Neural cell (in vitro differentiated cells): ENCODE data around the gene HSF4. TPM values are rescaled to one million over a fixed set of nuclear protein-coding genes. Genes with fewer than 3 reads are reported as not detected.

Experiments
- H2AFZ ChIP-seq: fragments of 200-600, 300-800 bp; sonication (generic), shearing (Covaris generic); 2 replicates; pipeline ENCODE4 v1.6.0; 2014; ENCODE audit warnings: low read depth, mild to moderate bottlenecking, antibody characterized with exemption, low read length, moderate library complexity
- H3F3A ChIP-seq: fragments of 200-600 bp; shearing (Covaris generic); 2 replicates; pipeline ENCODE4 v1.6.1; 2016; ENCODE audit warnings: mild to moderate bottlenecking, moderate library complexity, mixed read lengths, antibody characterized with exemption, low read length; ENCODE audit not compliant: insufficient read depth, poor library complexity, severe bottlenecking
- H3K27ac ChIP-seq: fragments of 200-600, 300-800 bp; sonication (generic), shearing (Covaris generic); 2 replicates; pipeline ENCODE4 v1.5.1; 2014; ENCODE audit warnings: mild to moderate bottlenecking, low read length, moderate library complexity
- H3K27me3 ChIP-seq: fragments of 300-800, 200-600 bp; sonication (generic), shearing (Covaris generic); 2 replicates; pipeline ENCODE4 v1.6.0; 2014; ENCODE audit warnings: mild to moderate bottlenecking, low read depth, low read length, moderate library complexity; ENCODE audit not compliant: insufficient read depth
- H3K36me3 ChIP-seq: fragments of 300-800, 200-600 bp; sonication (generic), shearing (Covaris generic); 2 replicates; pipeline ENCODE4 v1.5.1; 2014; ENCODE audit warnings: mild to moderate bottlenecking, antibody characterized with exemption, low read length, moderate library complexity; ENCODE audit not compliant: insufficient read depth
- H3K4me2 ChIP-seq: fragments of 300-800, 200-600 bp; sonication (generic), shearing (Covaris generic); 2 replicates; pipeline ENCODE4 v1.6.0; 2014; ENCODE audit warnings: mild to moderate bottlenecking, low read length
- H3K4me3 ChIP-seq: fragments of 300-800, 200-600 bp; sonication (generic), shearing (Covaris generic); 2 replicates; pipeline ENCODE4 v1.5.1; 2014; ENCODE audit warnings: mild to moderate bottlenecking, low read length, moderate library complexity
- H3K79me2 ChIP-seq: fragments of 200-600 bp; shearing (Covaris generic); replicated peaks from 2 replicates; pipeline ENCODE4 v1.6.0; 2014; ENCODE audit warnings: mild to moderate bottlenecking, low read length, moderate library complexity; ENCODE audit not compliant: insufficient read depth
- H3K9ac ChIP-seq: fragments of 300-800, 200-600 bp; sonication (generic), shearing (Covaris generic); 2 replicates; pipeline ENCODE4 v1.6.1; 2016; ENCODE audit warnings: mild to moderate bottlenecking, low read length, mixed read lengths
- H3K9me2 ChIP-seq: fragments of 200-600 bp; shearing (Covaris generic); 2 replicates; pipeline ENCODE4 v1.6.1; 2016; ENCODE audit warnings: mild to moderate bottlenecking, low read length, mixed read lengths; ENCODE audit not compliant: insufficient read depth
- H3K9me3 ChIP-seq: fragments of 200-600, 300-800 bp; sonication (generic), shearing (Covaris generic); 2 replicates; pipeline ENCODE4 v1.6.1; 2016; ENCODE audit warnings: mild to moderate bottlenecking, mixed run types, low read length, moderate library complexity, mixed read lengths
- H4K20me1 ChIP-seq: fragments of 200-600 bp; shearing (Covaris generic); 2 replicates; pipeline ENCODE4 v1.6.1; 2016; ENCODE audit warnings: mild to moderate bottlenecking, mixed run types; ENCODE audit not compliant: insufficient read depth
- EP300 ChIP-seq: fragments of 450-650 bp; conservative IDR thresholded peaks from 2 replicates; pipeline ENCODE4 v1.6.1; 2014; ENCODE audit warnings: antibody characterized with exemption, mild to moderate bottlenecking, moderate library complexity; ENCODE audit not compliant: poor library complexity, severe bottlenecking
- EZH2 ChIP-seq: fragments of 200-600, 300-800 bp; shearing (Covaris generic), sonication (generic); IDR thresholded peaks from 2 replicates; pipeline ENCODE4 v1.6.1; 2014; ENCODE audit warnings: antibody characterized with exemption, low read length, borderline replicate concordance, mild to moderate bottlenecking; ENCODE audit not compliant: insufficient read depth, poor library complexity, severe bottlenecking
- MXI1 ChIP-seq: fragments of 450-650 bp; conservative IDR thresholded peaks from 2 replicates; pipeline ENCODE4 v1.6.1; 2014; ENCODE audit warnings: antibody characterized with exemption, mild to moderate bottlenecking; ENCODE audit not compliant: poor library complexity, severe bottlenecking
- POLR2AphosphoS5 ChIP-seq: IDR thresholded peaks from 2 replicates; pipeline ENCODE4 v1.6.1; 2012
- RAD21 ChIP-seq: fragments of 450-650 bp; conservative IDR thresholded peaks from 2 replicates; pipeline ENCODE4 v1.6.1; 2014; ENCODE audit warnings: antibody characterized with exemption, mild to moderate bottlenecking, moderate library complexity
- REST ChIP-seq: IDR thresholded peaks from 2 replicates; pipeline ENCODE4 v1.6.1; 2012; ENCODE audit warnings: borderline replicate concordance
- SMC3 ChIP-seq: fragments of 450-650 bp; conservative IDR thresholded peaks from 2 replicates; pipeline ENCODE4 v1.6.1; 2014; ENCODE audit warnings: antibody characterized with exemption, mild to moderate bottlenecking, moderate library complexity; ENCODE audit not compliant: poor library complexity
- TAF1 ChIP-seq: IDR thresholded peaks from 2 replicates; pipeline ENCODE4 v1.6.1; 2012; ENCODE audit warnings: low read depth
- polyA plus RNA-seq: library from polyadenylated mRNA; depleted of rRNA; stranded (reverse); fragments of >200 nt; gene quantifications from 2 replicates; pipeline ENCODE4 v1.2.3, GENCODE V29; 2014
- TF ChIP-seq, protein P1 (sequence below): fragments of 450-650 bp; IDR thresholded peaks from 2 replicates; pipeline ENCODE4 v1.5.1; 2014; ENCODE audit warnings: antibody characterized with exemption, mild to moderate bottlenecking, moderate library complexity; ENCODE audit not compliant: poor library complexity, severe bottlenecking

The HSF4 gene
- polyA plus RNA-seq, 1 donor from 2014 or later = 12.7 TPM

- Histone ChIP-seq H3K27ac (no peak overlapping the region), H3F3A (no peaks in the 10 kb centered on the region), H3K4me3 (no peak overlapping the region), H4K20me1 (no peaks in the 10 kb centered on the region), H3K9me2 (no peaks in the 10 kb centered on the region), H3K4me2 (no peak overlapping the region), H3K9me3 (no peaks in the 10 kb centered on the region), H3K9ac (no peak overlapping the region), H2AFZ (no peak overlapping the region), H3K79me2 (peaks cover 16% of the 10 kb centered on the region), H3K36me3 (no peaks in the 10 kb centered on the region), H3K27me3 (no peaks in the 10 kb centered on the region)
- TF ChIP-seq EP300 = no peak
- no peak for TF ChIP-seq EZH2
- TF ChIP-seq SMC3 = no peak
- TF ChIP-seq REST = no peak
- no peak for TF ChIP-seq RAD21
- TF ChIP-seq, protein P1, sequence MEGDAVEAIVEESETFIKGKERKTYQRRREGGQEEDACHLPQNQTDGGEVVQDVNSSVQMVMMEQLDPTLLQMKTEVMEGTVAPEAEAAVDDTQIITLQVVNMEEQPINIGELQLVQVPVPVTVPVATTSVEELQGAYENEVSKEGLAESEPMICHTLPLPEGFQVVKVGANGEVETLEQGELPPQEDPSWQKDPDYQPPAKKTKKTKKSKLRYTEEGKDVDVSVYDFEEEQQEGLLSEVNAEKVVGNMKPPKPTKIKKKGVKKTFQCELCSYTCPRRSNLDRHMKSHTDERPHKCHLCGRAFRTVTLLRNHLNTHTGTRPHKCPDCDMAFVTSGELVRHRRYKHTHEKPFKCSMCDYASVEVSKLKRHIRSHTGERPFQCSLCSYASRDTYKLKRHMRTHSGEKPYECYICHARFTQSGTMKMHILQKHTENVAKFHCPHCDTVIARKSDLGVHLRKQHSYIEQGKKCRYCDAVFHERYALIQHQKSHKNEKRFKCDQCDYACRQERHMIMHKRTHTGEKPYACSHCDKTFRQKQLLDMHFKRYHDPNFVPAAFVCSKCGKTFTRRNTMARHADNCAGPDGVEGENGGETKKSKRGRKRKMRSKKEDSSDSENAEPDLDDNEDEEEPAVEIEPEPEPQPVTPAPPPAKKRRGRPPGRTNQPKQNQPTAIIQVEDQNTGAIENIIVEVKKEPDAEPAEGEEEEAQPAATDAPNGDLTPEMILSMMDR = no peak
- no peak for TF ChIP-seq TAF1
- TF ChIP-seq POLR2AphosphoS5 = no peak
- TF ChIP-seq MXI1 = no peak
These were observed 22.0 kb downstream of the HSF4 start for GRCh38 chr16:67186550-67186950.

- H3K36me3 ChIP-seq = no peaks in the 10 kb centered on the region
- H3K9me3 ChIP-seq = no peaks in the 10 kb centered on the region
- no peak overlapping the region for H3K4me3 ChIP-seq
- no peak overlapping the region for H3K9ac ChIP-seq
- no peak overlapping the region for H2AFZ ChIP-seq
- H3K79me2 ChIP-seq = peaks cover 13% of the 10 kb centered on the region
- H3K4me2 ChIP-seq = no peak overlapping the region
- H3K27ac ChIP-seq = no peak overlapping the region
- H4K20me1 ChIP-seq = no peaks in the 10 kb centered on the region
- H3K9me2 ChIP-seq = no peaks in the 10 kb centered on the region
- no peaks in the 10 kb centered on the region for H3F3A ChIP-seq
- TF ChIP-seq POLR2AphosphoS5 = no peak
- H3K27me3 ChIP-seq = no peaks in the 10 kb centered on the region
These were observed 22.8 kb downstream of the HSF4 start for GRCh38 chr16:67187175-67187890.
